HepG2 (cell line): Measurements from ENCODE around the gene CASP7. TPM values are rescaled to one million over a fixed set of nuclear protein-coding genes. Genes with fewer than 3 reads are reported as not detected.

Experiments used
- ATAC-seq: fragments of 200-7000 bp; cut with Tn5 transposase; 3 replicates; pipeline ENCODE4 v1.9.1; 2020; ENCODE audit warnings: mild to moderate bottlenecking, moderate library complexity
- BruUV-seq: library from RNA; stranded (reverse); fragments of 400-500 nt; replicated peaks from 2 replicates; lab custom pipeline; 2021; lab: Mats Ljungman, UMichigan
- CTCF ChIA-PET: fragments of 300-600 bp; formaldehyde crosslinking; extraction: SDS; loops from one replicate; lab custom pipeline; 2021; ENCODE audit warnings: low total read pairs, inconsistent platforms, low intra/inter-chr PET ratio; lab: Yijun Ruan, JAX
- POLR2A ChIA-PET: fragments of 350-600 bp; sonication (Branson Sonifier 250); formaldehyde crosslinking; loops from one replicate; lab custom pipeline; 2020; ENCODE audit warnings: antibody characterized with exemption, inconsistent platforms; lab: Yijun Ruan, JAX
- DNase-seq: peaks from one replicate; pipeline ENCODE4 v3.0.0-alpha.2; 2015; ENCODE audit warnings: low spot score
- FAIRE-seq: peaks from 3 replicates; lab custom pipeline; 2011; peaks lifted over from hg19 to GRCh38; lab: Jason Lieb, UNC
- H2AFZ ChIP-seq: one replicate; pipeline ENCODE4 v1.6.1; 2011; ENCODE audit warnings: low read length, inconsistent platforms
- H3K27ac ChIP-seq: fragments of 300-600 bp; 3 replicates; pipeline ENCODE4 v1.8.0; 2011; ENCODE audit warnings: mixed run types, mild to moderate bottlenecking, mixed read lengths, low read length, inconsistent platforms; ENCODE audit not compliant: insufficient read depth; ENCODE audit errors: extremely low read length
- H3K27me3 ChIP-seq, 2 experiments: fragments of 200-600 bp in 1 of 2; 2 replicates in 1 of 2; 3 replicates in 1 of 2; pipeline versions ENCODE4 v1.6.0 to v1.8.0; 2011; ENCODE audit warnings: low read length in 2 of 2, mild to moderate bottlenecking in 2 of 2, moderate library complexity in 2 of 2, inconsistent platforms in 1 of 2; ENCODE audit not compliant: insufficient read depth in 2 of 2, control insufficient read depth in 1 of 2
- H3K36me3 ChIP-seq, 2 experiments: fragments of 200-600 bp in 1 of 2; replicated peaks in 1 of 2; 2 replicates in 1 of 2; 3 replicates in 1 of 2; pipeline versions ENCODE4 v1.5.1 to v1.8.0; 2011; ENCODE audit warnings: low read length in 2 of 2, inconsistent platforms in 1 of 2; ENCODE audit not compliant: insufficient read depth in 2 of 2, control insufficient read depth in 1 of 2
- H3K4me1 ChIP-seq: 2 replicates; pipeline ENCODE4 v1.5.1; 2012; ENCODE audit warnings: low read length, inconsistent platforms; ENCODE audit not compliant: insufficient read depth
- H3K4me2 ChIP-seq: 2 replicates; pipeline ENCODE4 v1.6.0; 2011; ENCODE audit warnings: low read depth, low read length, inconsistent platforms
- H3K4me3 ChIP-seq, 3 experiments: fragments of 200-600 bp in 1 of 3; sonication (generic), shearing (Covaris generic) in 1 of 3; replicated peaks in 1 of 3; 2 replicates each; pipeline ENCODE4 v1.5.1; 2011 to 2016; ENCODE audit warnings: low read length in 3 of 3, inconsistent platforms in 2 of 3, low read depth in 2 of 3, mild to moderate bottlenecking in 2 of 3, control low read depth in 1 of 3, mixed read lengths in 1 of 3; ENCODE audit not compliant: insufficient read depth in 1 of 3
- H3K79me2 ChIP-seq: one replicate; pipeline ENCODE4 v1.6.1; 2011; ENCODE audit warnings: low read length, inconsistent platforms; ENCODE audit not compliant: insufficient read depth
- H3K9ac ChIP-seq: 2 replicates; pipeline ENCODE4 v1.6.0; 2011; ENCODE audit warnings: mild to moderate bottlenecking, low read depth, low read length, inconsistent platforms; ENCODE audit not compliant: insufficient read depth
- H3K9me3 ChIP-seq: 2 replicates; pipeline ENCODE4 v1.5.1; 2012; ENCODE audit warnings: mild to moderate bottlenecking, low read length
- H4K20me1 ChIP-seq: 2 replicates; pipeline ENCODE4 v1.6.0; 2011; ENCODE audit warnings: inconsistent platforms, mild to moderate bottlenecking, low read length, moderate library complexity; ENCODE audit not compliant: insufficient read depth
- ATF4 ChIP-seq, 2 experiments: fragments of 450-650 bp in 1 of 2; sonication (generic) in 1 of 2; formaldehyde crosslinking; IDR thresholded peaks; 2 replicates each; pipeline versions ENCODE4 v1.5.0 to v1.8.0; 2020 to 2022; ENCODE audit warnings: mild to moderate bottlenecking in 1 of 2, missing genetic modification reagents in 1 of 2
- CREM ChIP-seq, 2 experiments: sonication (generic) in 1 of 2; formaldehyde crosslinking in 1 of 2; IDR thresholded peaks; 2 replicates each; pipeline versions ENCODE4 v1.4.0 to v1.6.1; 2016 to 2020; ENCODE audit warnings: antibody characterized with exemption in 1 of 2, mild to moderate bottlenecking in 1 of 2, missing genetic modification reagents in 1 of 2
- KDM5A ChIP-seq: fragments of 200-600 bp; sonication (generic); IDR thresholded peaks from 2 replicates; pipeline ENCODE4 v1.7.0; 2018; ENCODE audit warnings: antibody characterized with exemption, mild to moderate bottlenecking, low read length, borderline replicate concordance
- PHF21A ChIP-seq: sonication (generic); formaldehyde crosslinking; IDR thresholded peaks from 2 replicates; pipeline ENCODE4 v1.5.0; 2020; ENCODE audit warnings: mild to moderate bottlenecking, missing genetic modification reagents
- UBTF ChIP-seq: sonication (generic); formaldehyde crosslinking; IDR thresholded peaks from 2 replicates; pipeline ENCODE4 v1.4.0; 2020; ENCODE audit warnings: mild to moderate bottlenecking, missing genetic modification reagents
- ZBTB3 ChIP-seq: sonication (generic); formaldehyde crosslinking; IDR thresholded peaks from 2 replicates; pipeline ENCODE4 v1.4.0; 2020; ENCODE audit warnings: low read depth, mild to moderate bottlenecking, moderate library complexity, missing genetic modification reagents, borderline replicate concordance
- ZFAT ChIP-seq: sonication (generic); formaldehyde crosslinking; conservative IDR thresholded peaks from 2 replicates; pipeline ENCODE4 v1.8.1; 2023; ENCODE audit warnings: missing genetic modification reagents, inconsistent platforms
- ZNF18 ChIP-seq: sonication (generic); formaldehyde crosslinking; IDR thresholded peaks from 2 replicates; pipeline ENCODE4 v1.8.0; 2022; ENCODE audit warnings: mild to moderate bottlenecking, missing genetic modification reagents; ENCODE audit not compliant: insufficient replicate concordance
- ZNF563 ChIP-seq: sonication (generic); formaldehyde crosslinking; IDR thresholded peaks from 2 replicates; pipeline ENCODE4 v1.8.0; 2022; ENCODE audit warnings: mild to moderate bottlenecking, moderate library complexity, missing genetic modification reagents
- ZNF891 ChIP-seq: sonication (generic); formaldehyde crosslinking; IDR thresholded peaks from 2 replicates; pipeline ENCODE4 v1.5.0; 2020; ENCODE audit warnings: mild to moderate bottlenecking, missing genetic modification reagents
- ZSCAN25 ChIP-seq: sonication (generic); formaldehyde crosslinking; IDR thresholded peaks from 2 replicates; pipeline ENCODE4 v1.8.0; 2022; ENCODE audit warnings: mild to moderate bottlenecking, missing genetic modification reagents
- WGBS: methylation state at CpG from one replicate; pipeline ENCODE4 v1.1.6; 2017; ENCODE audit warnings: low lambda C conversion rate; 5-methylcytosine and 5-hydroxymethylcytosine counted together
- in situ Hi-C: cut with HindIII; loops from 2 replicates; pipeline ENCODE4 v1.10.0; 2017; ENCODE audit warnings: low pct_unique_long_range_greater_than_20kb; ENCODE audit not compliant: extremely low pct_ligation_motif_present
- intact Hi-C: fragments of 100-400 bp; cut with micrococcal nuclease; formaldehyde crosslinking; loops from one replicate; pipeline ENCODE4 v1.10.0; 2022; ENCODE audit not compliant: unreplicated experiment
- polyA plus RNA-seq, 8 experiments: library from polyadenylated mRNA; depleted of rRNA in 3 of 8; stranded (reverse) in 7 of 8; unstranded in 1 of 8; fragments of >200 nt; fragmentation: Illumina TruSeq in 4 of 8; extraction: Trizol in 4 of 8; gene quantifications; 2 replicates each; pipeline versions ENCODE4 v1.2.1 to v1.2.3, GENCODE V29; 2011 to 2016; ENCODE audit warnings: low read depth in 4 of 8, missing spikeins in 1 of 8, mixed read lengths in 1 of 8; ENCODE audit not compliant: insufficient read depth in 1 of 8
- total RNA-seq, 5 experiments: library from RNA; depleted of rRNA; stranded (reverse); fragments of >200 nt; fragmentation: Illumina TruSeq; extraction: Trizol; gene quantifications; 2 replicates each; pipeline ENCODE4 v1.2.3, GENCODE V29; 2016; ENCODE audit warnings: low read depth in 1 of 5

The CASP7 gene
- total and polyA plus RNA-seq, 2 of the 13 experiments (the other 11 are each of a cell fraction or from before 2014, with no cell fraction given) = 11.9 to 39.3 TPM

GRCh38 chr10:113732966-113733365 is 53.3 kb downstream of the CASP7 start:
- Histone ChIP-seq H3K4me2 (no peak overlapping the region), H3K36me3 (peaks cover 6 to 17% of the 10 kb centered on the region in 2 experiments; a peak in 4 of 5 replicates), H3K9ac (no peak overlapping the region), H3K79me2 (no peaks in the 10 kb centered on the region), H3K27me3 (no peaks in the 10 kb centered on the region), H2AFZ (no peak overlapping the region), H4K20me1 (no peaks in the 10 kb centered on the region), H3K4me3 (no peak overlapping the region), H3K9me3 (no peaks in the 10 kb centered on the region), H3K27ac (no peak overlapping the region), H3K4me1 (peaks cover 7% of the 10 kb centered on the region; the same call in 1 of the 2 replicates)
- TF ChIP-seq KDM5A = no peak
- TF ChIP-seq ZNF891 = no peak
- TF ChIP-seq PHF21A (CRISPR knock-in tag) = no peak
- no peak for TF ChIP-seq UBTF (CRISPR knock-in tag)
- no peak for TF ChIP-seq ATF4 (CRISPR knock-in tag; IDR thresholded peaks at IDR 0.05)
- no peak for TF ChIP-seq ZNF563 (CRISPR knock-in tag)
- no peak for TF ChIP-seq CREM (IDR thresholded peaks at IDR 0.05)
- TF ChIP-seq CREM (CRISPR knock-in tag; IDR thresholded peaks at IDR 0.05) = no peak
- no peak for TF ChIP-seq ZBTB3 (CRISPR knock-in tag)
- no peak for TF ChIP-seq ZNF18
- no peak for TF ChIP-seq ZSCAN25
- TF ChIP-seq ZFAT (CRISPR knock-in tag) = no peak
- in situ Hi-C loops = no loop called here
- no peak for FAIRE-seq
- DNase-seq = no peak
- 89% methylated on average over 4 of the region's 4 CpGs for WGBS
- ChIA-PET POLR2A (no interaction called here), CTCF (no interaction called here)
- ATAC-seq = no peak
- no TSS peak for BruUV-seq
- intact Hi-C loops = no loop called here
